GM12878 (cell line): ENCODE measurements around the gene ZNF423. TPM values are rescaled to one million over a fixed set of nuclear protein-coding genes. Genes with fewer than 3 reads are reported as not detected.

Experiments used
- ATAC-seq: fragments of 200-7000 bp; cut with Tn5 transposase; 3 replicates; pipeline ENCODE4 v1.9.1; 2020; ENCODE audit warnings: mild to moderate bottlenecking, moderate library complexity
- BruUV-seq: library from RNA; stranded (reverse); fragments of 400-500 nt; replicated peaks from 2 replicates; lab custom pipeline; 2021; lab: Mats Ljungman, UMichigan
- CTCF ChIA-PET: fragments of 300-600 bp; sonication (Branson Sonifier 250); formaldehyde crosslinking; extraction: SDS; loops from one replicate; lab custom pipeline; 2021; ENCODE audit warnings: inconsistent platforms; lab: Yijun Ruan, JAX
- POLR2A ChIA-PET: fragments of 350-600 bp; formaldehyde crosslinking; extraction: SDS; loops from one replicate; lab custom pipeline; 2021; ENCODE audit warnings: inconsistent platforms; lab: Charles Lee
- RAD21 ChIA-PET: fragments of 300-600 bp; sonication (Branson Sonifier 250); formaldehyde crosslinking; loops from one replicate; lab custom pipeline; 2023; ENCODE audit warnings: antibody characterized with exemption; ENCODE audit not compliant: unreplicated experiment; lab: Charles Lee
- SMC1A ChIA-PET: fragments of 300-600 bp; sonication (Branson Sonifier 250); formaldehyde crosslinking; loops from one replicate; lab custom pipeline; 2023; ENCODE audit not compliant: unreplicated experiment, uncharacterized antibody; lab: Charles Lee
- DNase-seq: peaks from one replicate; pipeline ENCODE4 v3.0.0-alpha.2; 2011; ENCODE audit warnings: low read depth, low spot score
- FAIRE-seq: peaks from 3 replicates; lab custom pipeline; 2011; peaks lifted over from hg19 to GRCh38; lab: Jason Lieb, UNC
- H2AFZ ChIP-seq: 2 replicates; pipeline ENCODE4 v1.6.0; 2011; ENCODE audit warnings: low read depth, low read length, control low read depth; ENCODE audit not compliant: control insufficient read depth
- H3K27ac ChIP-seq: 2 replicates; pipeline ENCODE4 v1.5.1; 2011; ENCODE audit warnings: control low read depth; ENCODE audit not compliant: control insufficient read depth, insufficient read depth
- H3K27me3 ChIP-seq, 2 experiments: replicated peaks in 1 of 2; 2 replicates each; pipeline versions ENCODE4 v1.6.0 to v1.6.1; 2011; ENCODE audit warnings: low read length in 1 of 2; ENCODE audit not compliant: control insufficient read depth in 2 of 2, insufficient read depth in 2 of 2
- H3K36me3 ChIP-seq, 2 experiments: 2 replicates each; pipeline ENCODE4 v1.5.1; 2011; ENCODE audit warnings: low read length in 1 of 2; ENCODE audit not compliant: control insufficient read depth in 2 of 2, insufficient read depth in 2 of 2
- H3K4me1 ChIP-seq: 2 replicates; pipeline ENCODE4 v1.6.1; 2011; ENCODE audit warnings: mild to moderate bottlenecking, low read length, moderate library complexity, mixed read lengths; ENCODE audit not compliant: control insufficient read depth, insufficient read depth
- H3K4me2 ChIP-seq: 2 replicates; pipeline ENCODE4 v1.6.0; 2011; ENCODE audit warnings: control low read depth; ENCODE audit not compliant: control insufficient read depth, insufficient read depth
- H3K4me3 ChIP-seq: fragments of 200-600 bp; sonication (generic); 2 replicates; pipeline ENCODE4 v1.5.1; 2016
- H3K79me2 ChIP-seq: 2 replicates; pipeline ENCODE4 v1.6.0; 2011; ENCODE audit warnings: low read length; ENCODE audit not compliant: control insufficient read depth, insufficient read depth
- H3K9ac ChIP-seq: 2 replicates; pipeline ENCODE4 v1.8.0; 2011; ENCODE audit warnings: low read length, control low read depth, mixed read lengths; ENCODE audit not compliant: control insufficient read depth, insufficient read depth
- H3K9me3 ChIP-seq: replicated peaks from 3 replicates; pipeline ENCODE4 v1.5.1; 2011; ENCODE audit warnings: mild to moderate bottlenecking, low read length; ENCODE audit not compliant: control insufficient read depth, insufficient read depth
- H4K20me1 ChIP-seq: 2 replicates; pipeline ENCODE4 v1.6.0; 2011; ENCODE audit not compliant: control insufficient read depth, insufficient read depth
- MTA2 ChIP-seq: fragments of 450-650 bp; IDR thresholded peaks from 2 replicates; pipeline ENCODE4 v1.6.1; 2016; ENCODE audit warnings: low read depth, mild to moderate bottlenecking, moderate library complexity
- TARDBP ChIP-seq: IDR thresholded peaks from 2 replicates; pipeline ENCODE4 v1.6.1; 2016; ENCODE audit warnings: borderline replicate concordance
- ZSCAN29 ChIP-seq: fragments of 450-650 bp; IDR thresholded peaks from 2 replicates; pipeline ENCODE4 v1.6.1; 2017; ENCODE audit warnings: mild to moderate bottlenecking, moderate library complexity
- WGBS: methylation state at CpG from one replicate; pipeline ENCODE4 v1.1.6; 2016; ENCODE audit warnings: low lambda C conversion rate; ENCODE audit not compliant: insufficient replicate concordance, insufficient coverage; ENCODE audit errors: missing lambda C conversion rate; 5-methylcytosine and 5-hydroxymethylcytosine counted together
- in situ Hi-C: fragments of 300-500 bp; cut with MboI; formaldehyde crosslinking; loops from 9 replicates; pipeline ENCODE4 v1.14.3; 2018; ENCODE audit warnings: mixed read lengths
- intact Hi-C: fragments of 100-400 bp; cut with micrococcal nuclease; formaldehyde crosslinking; loops from one replicate; pipeline ENCODE4 v1.14.2; 2022; ENCODE audit not compliant: unreplicated experiment
- polyA plus RNA-seq, 11 experiments: library from polyadenylated mRNA; depleted of rRNA in 4 of 11; unstranded in 6 of 11; stranded (reverse) in 5 of 11; fragments of >200 nt; fragmentation: Nextera tagmentation in 4 of 11; fragmentation: Illumina TruSeq in 1 of 11; extraction: Ambion mirVana in 4 of 11; extraction: Trizol in 1 of 11; gene quantifications; 1 replicate in 1 of 11; 2 replicates in 10 of 11; pipeline versions ENCODE4 v1.2.1 to v1.2.3, GENCODE V29; 2011 to 2016; ENCODE audit warnings: inconsistent platforms in 2 of 11, missing spikeins in 2 of 11, low read depth in 1 of 11
- total RNA-seq, 4 experiments: library from RNA; depleted of rRNA in 3 of 4; stranded (reverse); fragments of >200 nt in 3 of 4; fragmentation: Illumina TruSeq in 1 of 4; extraction: Trizol in 1 of 4; gene quantifications; 2 replicates each; pipeline versions ENCODE4 v1.2.1 to v1.2.3, GENCODE V29; 2013 to 2021
- TF ChIP-seq, protein P1 (sequence below): fragments of 450-650 bp; IDR thresholded peaks from 2 replicates; pipeline ENCODE4 v1.6.1; 2017; ENCODE audit warnings: antibody characterized with exemption, mild to moderate bottlenecking, moderate library complexity
- TF ChIP-seq, protein P2 (sequence below): IDR thresholded peaks from 2 replicates; pipeline ENCODE4 v1.6.1; 2012; ENCODE audit warnings: low read length, inconsistent platforms
- TF ChIP-seq, protein P3 (sequence below): fragments of 450-650 bp; IDR thresholded peaks from 2 replicates; pipeline ENCODE4 v1.6.1; 2017; ENCODE audit warnings: mild to moderate bottlenecking, moderate library complexity

Gene ZNF423
- total and polyA plus RNA-seq, 10 of the 15 experiments (the other 5 are each of a cell fraction or from before 2014, with no cell fraction given), result 0.03 to 0.64 (median 0.10) TPM

DNA sequence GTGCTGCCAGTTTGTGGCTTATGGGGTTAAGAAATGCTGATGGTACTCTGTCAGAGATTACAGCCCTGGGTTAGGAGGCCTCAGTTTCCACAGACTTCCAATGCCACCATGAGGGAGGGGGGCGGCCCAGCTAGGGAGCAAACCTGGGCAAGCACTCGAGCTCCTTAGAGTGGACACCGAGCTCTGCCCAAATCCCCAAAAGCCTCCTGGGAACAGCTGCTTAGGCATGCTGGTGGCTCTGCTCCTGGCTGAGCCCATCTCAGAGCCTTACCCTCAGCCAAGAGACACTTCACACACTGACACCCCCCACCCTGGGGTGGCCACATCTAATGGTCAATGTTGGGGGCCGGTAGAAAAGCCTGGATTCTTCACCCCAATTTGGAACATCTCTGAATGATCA lies 416.2 kb downstream of the ZNF423 start:
- ChIA-PET POLR2A (no interaction called here), CTCF (no interaction called here), SMC1A (no interaction called here), RAD21 (no interaction called here)
- H3K27me3 ChIP-seq, result no peaks in the 10 kb centered on the region; a peak in 2 of 4 replicates
- no peak for ATAC-seq
- H3K79me2 ChIP-seq, result no peaks in the 10 kb centered on the region
- no peaks in the 10 kb centered on the region for H3K9me3 ChIP-seq
- DNase-seq, result no peak
- FAIRE-seq, result no peak
- TF ChIP-seq, protein P1, sequence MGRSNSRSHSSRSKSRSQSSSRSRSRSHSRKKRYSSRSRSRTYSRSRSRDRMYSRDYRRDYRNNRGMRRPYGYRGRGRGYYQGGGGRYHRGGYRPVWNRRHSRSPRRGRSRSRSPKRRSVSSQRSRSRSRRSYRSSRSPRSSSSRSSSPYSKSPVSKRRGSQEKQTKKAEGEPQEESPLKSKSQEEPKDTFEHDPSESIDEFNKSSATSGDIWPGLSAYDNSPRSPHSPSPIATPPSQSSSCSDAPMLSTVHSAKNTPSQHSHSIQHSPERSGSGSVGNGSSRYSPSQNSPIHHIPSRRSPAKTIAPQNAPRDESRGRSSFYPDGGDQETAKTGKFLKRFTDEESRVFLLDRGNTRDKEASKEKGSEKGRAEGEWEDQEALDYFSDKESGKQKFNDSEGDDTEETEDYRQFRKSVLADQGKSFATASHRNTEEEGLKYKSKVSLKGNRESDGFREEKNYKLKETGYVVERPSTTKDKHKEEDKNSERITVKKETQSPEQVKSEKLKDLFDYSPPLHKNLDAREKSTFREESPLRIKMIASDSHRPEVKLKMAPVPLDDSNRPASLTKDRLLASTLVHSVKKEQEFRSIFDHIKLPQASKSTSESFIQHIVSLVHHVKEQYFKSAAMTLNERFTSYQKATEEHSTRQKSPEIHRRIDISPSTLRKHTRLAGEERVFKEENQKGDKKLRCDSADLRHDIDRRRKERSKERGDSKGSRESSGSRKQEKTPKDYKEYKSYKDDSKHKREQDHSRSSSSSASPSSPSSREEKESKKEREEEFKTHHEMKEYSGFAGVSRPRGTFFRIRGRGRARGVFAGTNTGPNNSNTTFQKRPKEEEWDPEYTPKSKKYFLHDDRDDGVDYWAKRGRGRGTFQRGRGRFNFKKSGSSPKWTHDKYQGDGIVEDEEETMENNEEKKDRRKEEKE, result no peak
- no peaks in the 10 kb centered on the region for H4K20me1 ChIP-seq
- H3K4me2 ChIP-seq, result no peak overlapping the region
- H3K36me3 ChIP-seq, result no peaks in the 10 kb centered on the region
- in situ Hi-C loops, result no loop called here
- H3K9ac ChIP-seq, result no peak overlapping the region
- no peak overlapping the region for H2AFZ ChIP-seq
- no TSS peak for BruUV-seq
- peaks cover 20% of the 10 kb centered on the region for H3K4me1 ChIP-seq
- H3K27ac ChIP-seq, result no peak overlapping the region
- 63% methylated on average over 4 of the region's 4 CpGs for WGBS
- H3K4me3 ChIP-seq, result no peak overlapping the region
- intact Hi-C loops, result no loop called here

DNA sequence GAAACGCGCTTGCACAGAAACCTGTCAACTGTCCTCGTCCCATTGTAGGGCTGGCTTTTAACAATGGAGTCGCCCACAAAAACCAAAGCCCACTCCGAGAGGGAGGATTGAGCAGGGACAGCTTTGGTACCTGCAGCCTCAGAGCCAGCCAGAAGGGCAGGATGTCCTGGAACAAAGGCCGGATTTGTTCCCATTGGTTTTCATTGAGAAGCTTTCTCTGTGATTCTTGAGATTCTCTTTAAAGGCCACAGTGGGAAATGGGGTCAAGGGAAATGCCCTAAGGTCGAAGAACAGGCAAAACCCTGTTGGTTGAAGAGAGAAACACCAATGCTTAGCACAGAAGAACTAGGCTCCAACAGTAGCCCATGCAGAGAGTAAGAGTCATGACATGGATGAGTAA lies 416.9 kb downstream of the ZNF423 start:
- SMC1A ChIA-PET, result no interaction called here
- BruUV-seq, result no TSS peak
- Histone ChIP-seq H3K9ac (no peak overlapping the region), H3K27me3 (no peaks in the 10 kb centered on the region; a peak in 2 of 4 replicates), H3K9me3 (no peaks in the 10 kb centered on the region), H3K4me1 (peaks cover 20% of the 10 kb centered on the region), H3K79me2 (no peaks in the 10 kb centered on the region), H3K36me3 (no peaks in the 10 kb centered on the region), H4K20me1 (no peaks in the 10 kb centered on the region), H3K27ac (no peak overlapping the region), H2AFZ (no peak overlapping the region), H3K4me2 (no peak overlapping the region), H3K4me3 (no peak overlapping the region)
- POLR2A ChIA-PET, result no interaction called here
- ATAC-seq (no peak), DNase-seq (no peak), FAIRE-seq (no peak)
- CTCF ChIA-PET, result no interaction called here
- 52% methylated on average over 7 of the region's 7 CpGs for WGBS
- intact Hi-C loops (no loop called here), in situ Hi-C loops (no loop called here)
- RAD21 ChIA-PET, result no interaction called here
- TF ChIP-seq, protein P2, sequence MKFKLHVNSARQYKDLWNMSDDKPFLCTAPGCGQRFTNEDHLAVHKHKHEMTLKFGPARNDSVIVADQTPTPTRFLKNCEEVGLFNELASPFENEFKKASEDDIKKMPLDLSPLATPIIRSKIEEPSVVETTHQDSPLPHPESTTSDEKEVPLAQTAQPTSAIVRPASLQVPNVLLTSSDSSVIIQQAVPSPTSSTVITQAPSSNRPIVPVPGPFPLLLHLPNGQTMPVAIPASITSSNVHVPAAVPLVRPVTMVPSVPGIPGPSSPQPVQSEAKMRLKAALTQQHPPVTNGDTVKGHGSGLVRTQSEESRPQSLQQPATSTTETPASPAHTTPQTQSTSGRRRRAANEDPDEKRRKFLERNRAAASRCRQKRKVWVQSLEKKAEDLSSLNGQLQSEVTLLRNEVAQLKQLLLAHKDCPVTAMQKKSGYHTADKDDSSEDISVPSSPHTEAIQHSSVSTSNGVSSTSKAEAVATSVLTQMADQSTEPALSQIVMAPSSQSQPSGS, result no peak
- TF ChIP-seq, protein P3, sequence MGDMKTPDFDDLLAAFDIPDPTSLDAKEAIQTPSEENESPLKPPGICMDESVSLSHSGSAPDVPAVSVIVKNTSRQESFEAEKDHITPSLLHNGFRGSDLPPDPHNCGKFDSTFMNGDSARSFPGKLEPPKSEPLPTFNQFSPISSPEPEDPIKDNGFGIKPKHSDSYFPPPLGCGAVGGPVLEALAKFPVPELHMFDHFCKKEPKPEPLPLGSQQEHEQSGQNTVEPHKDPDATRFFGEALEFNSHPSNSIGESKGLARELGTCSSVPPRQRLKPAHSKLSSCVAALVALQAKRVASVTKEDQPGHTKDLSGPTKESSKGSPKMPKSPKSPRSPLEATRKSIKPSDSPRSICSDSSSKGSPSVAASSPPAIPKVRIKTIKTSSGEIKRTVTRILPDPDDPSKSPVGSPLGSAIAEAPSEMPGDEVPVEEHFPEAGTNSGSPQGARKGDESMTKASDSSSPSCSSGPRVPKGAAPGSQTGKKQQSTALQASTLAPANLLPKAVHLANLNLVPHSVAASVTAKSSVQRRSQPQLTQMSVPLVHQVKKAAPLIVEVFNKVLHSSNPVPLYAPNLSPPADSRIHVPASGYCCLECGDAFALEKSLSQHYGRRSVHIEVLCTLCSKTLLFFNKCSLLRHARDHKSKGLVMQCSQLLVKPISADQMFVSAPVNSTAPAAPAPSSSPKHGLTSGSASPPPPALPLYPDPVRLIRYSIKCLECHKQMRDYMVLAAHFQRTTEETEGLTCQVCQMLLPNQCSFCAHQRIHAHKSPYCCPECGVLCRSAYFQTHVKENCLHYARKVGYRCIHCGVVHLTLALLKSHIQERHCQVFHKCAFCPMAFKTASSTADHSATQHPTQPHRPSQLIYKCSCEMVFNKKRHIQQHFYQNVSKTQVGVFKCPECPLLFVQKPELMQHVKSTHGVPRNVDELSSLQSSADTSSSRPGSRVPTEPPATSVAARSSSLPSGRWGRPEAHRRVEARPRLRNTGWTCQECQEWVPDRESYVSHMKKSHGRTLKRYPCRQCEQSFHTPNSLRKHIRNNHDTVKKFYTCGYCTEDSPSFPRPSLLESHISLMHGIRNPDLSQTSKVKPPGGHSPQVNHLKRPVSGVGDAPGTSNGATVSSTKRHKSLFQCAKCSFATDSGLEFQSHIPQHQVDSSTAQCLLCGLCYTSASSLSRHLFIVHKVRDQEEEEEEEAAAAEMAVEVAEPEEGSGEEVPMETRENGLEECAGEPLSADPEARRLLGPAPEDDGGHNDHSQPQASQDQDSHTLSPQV, result no peak
- TF ChIP-seq TARDBP, result no peak
- no peak for TF ChIP-seq MTA2
- no peak for TF ChIP-seq ZSCAN29
